Left ventricle myocardium superior (tissue), 1 donor: ENCODE data around the gene COL20A1. TPM values are rescaled to one million over a fixed set of nuclear protein-coding genes. Genes with fewer than 3 reads are reported as not detected.
A peak's percentile ranks its signal among the peaks of the same experiment; 100 is the strongest.

Experiments used
- ATAC-seq: fragments of 200-7000 bp; cut with Tn5 transposase; one replicate; pipeline ENCODE4 v1.9.1; 2020; ENCODE audit warnings: mild to moderate bottlenecking, moderate library complexity
- DNase-seq: peaks from one replicate; pipeline ENCODE4 v3.0.0-alpha.2; 2020
- intact Hi-C: fragments of 100-400 bp; cut with micrococcal nuclease; formaldehyde crosslinking; loops from one replicate; pipeline ENCODE4 v1.11.0; 2022
- total RNA-seq: library from RNA; stranded (reverse); fragmentation: NEBNext Ultra II Directional; extraction: Animal tissue kit (Norgen Biotek cat#: 25700); gene quantifications from one replicate; pipeline ENCODE4 v1.2.1, GENCODE V29; 2021
- donor health status: DM: no; HTN: yes; CAD: no; lungs with severe emphysema.

Gene COL20A1
- total RNA-seq, 1 donor from 2014 or later: not detected

DNA sequence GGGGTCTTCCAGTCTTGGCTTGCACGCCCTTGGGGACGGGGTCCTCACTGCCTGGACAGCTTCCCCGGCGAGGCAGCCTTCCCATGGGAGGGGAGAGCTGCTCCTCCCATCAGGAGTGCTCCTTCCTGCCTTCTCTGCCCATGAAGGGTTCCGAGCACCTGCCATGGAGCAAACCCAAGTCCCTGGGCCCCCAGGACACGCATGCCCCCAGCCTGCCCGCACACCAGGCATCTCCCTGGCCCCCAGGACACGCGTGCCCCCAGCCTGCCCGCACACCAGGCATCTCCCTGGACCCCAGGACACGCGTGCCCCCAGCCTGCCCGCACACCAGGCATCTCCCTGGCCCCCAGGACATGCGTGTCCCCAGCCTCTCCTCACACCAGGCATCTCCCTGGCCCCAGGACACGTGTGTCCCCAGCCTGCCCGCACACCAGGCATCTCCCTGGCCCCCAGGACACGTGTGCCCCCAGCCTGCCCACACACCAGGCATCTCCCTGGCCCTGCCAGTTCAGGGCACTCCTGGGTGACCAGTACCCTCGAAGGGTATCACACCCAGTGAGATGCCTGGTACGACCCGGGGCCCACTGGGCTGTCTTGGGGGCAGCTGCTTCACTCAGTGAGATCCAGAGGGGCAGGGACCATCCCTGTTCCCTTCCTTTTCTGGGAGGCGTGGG is 21.7 kb downstream of the COL20A1 start:
- ATAC-seq (no peak), DNase-seq (peak; percentile 18)
- intact Hi-C loops: no loop called here

DNA sequence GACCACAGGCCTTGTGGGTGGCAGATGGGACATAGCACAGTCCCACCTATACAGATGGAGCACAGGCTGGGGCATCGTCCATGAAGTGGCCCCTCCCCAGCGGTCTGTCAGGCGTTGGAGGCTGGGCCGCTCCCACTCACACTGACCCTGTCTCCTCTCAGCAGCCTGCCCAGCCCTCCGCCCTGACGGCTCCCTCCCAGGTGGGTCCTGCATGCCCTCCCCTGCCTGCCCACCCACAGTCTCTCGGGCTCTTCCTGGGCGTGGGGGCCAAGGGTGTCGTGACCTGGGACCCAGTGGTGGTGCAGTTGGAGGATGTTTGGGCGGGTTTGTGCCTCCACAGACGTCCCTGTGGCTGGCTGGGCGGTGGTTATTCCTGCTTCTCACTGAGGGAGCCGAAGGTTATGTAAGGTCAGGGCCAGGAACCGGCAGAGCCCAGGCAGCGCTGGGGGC is 22.3 kb downstream of the COL20A1 start:
- DNase-seq (no peak), ATAC-seq (peak; percentile 11)
- intact Hi-C loops: no loop called here

DNA sequence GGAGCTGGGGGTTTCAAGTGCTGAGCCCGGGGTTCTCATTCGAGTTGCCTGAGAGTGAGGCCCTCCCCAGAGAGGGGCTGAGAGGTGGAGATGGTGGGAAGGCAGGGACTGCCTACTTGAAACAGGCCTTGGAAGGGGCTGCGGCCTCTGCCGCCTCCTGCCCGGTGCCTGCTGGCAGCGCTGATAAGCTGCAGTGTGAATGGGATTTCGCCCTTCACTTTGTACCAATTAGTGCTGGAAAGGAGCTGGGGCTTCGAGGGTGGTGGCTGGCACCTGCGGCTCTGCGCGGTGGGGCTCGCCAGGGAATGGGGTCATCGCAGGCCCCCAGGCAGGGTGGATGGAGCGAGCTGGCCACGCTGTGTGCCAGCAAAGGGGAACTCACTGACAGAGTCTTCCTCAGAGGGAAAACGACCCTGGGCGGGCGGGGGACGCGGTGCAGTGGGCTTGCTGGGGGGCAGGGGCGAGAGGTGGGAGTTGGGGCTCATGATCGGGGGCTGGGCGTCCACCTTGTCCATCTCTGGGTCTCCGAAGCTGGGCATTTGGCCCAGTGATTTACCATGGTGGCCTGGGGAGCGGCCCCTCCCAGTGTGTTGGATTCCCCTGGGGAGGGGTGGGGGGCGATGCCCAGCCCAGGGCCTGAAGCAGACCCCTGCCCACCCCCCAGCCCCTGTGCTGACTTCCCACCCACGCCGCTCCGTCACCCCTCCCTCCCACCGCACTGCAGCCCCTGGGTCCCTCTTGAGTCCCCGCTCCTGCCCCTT is 22.9 kb downstream of the COL20A1 start:
- intact Hi-C loops: no loop called here
- DNase-seq (peak; percentile 29), ATAC-seq (peak; percentile 6)

DNA sequence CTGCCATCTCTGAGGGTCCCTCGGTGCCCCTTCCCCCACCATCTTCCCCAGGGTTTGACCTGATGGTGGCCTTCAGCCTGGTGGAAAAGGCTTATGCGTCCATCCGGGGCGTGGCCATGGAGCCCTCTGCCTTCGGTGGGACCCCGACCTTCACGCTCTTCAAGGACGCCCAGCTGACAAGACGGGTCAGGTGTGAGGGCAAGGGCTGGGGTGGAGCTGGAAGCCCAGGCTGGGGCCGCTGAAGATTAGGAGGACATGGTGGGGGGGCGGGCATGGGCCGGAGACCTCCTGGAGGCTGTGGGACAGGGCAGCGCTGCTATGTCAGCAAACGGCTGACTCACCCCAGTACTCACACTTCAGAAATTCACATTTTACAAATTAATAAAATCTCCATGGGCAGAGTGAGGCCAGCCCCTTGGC is 23.5 kb downstream of the COL20A1 start:
- DNase-seq (peak; percentile 17), ATAC-seq (no peak)
- intact Hi-C loops: no loop called here

DNA sequence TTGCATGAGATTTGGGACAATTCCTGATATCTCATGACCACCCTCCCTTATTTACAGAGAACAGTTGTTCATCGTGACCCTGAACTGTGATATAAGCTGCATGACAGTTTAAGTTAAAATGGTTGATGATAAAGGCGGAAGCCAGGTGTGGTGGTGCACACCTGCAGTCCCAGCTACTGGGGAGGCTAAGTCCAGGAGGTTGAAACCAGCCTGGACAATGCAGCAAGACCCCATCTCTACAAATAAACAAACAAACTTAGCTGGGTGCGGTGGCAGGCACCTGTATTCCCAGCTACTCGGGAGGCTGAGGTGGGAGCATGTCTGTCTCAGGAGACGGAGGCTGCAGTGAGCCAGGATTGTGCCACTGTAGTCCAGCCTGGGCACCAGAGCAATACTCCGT is 24.1 kb downstream of the COL20A1 start:
- ATAC-seq: no peak
- intact Hi-C loops: no loop called here

DNA sequence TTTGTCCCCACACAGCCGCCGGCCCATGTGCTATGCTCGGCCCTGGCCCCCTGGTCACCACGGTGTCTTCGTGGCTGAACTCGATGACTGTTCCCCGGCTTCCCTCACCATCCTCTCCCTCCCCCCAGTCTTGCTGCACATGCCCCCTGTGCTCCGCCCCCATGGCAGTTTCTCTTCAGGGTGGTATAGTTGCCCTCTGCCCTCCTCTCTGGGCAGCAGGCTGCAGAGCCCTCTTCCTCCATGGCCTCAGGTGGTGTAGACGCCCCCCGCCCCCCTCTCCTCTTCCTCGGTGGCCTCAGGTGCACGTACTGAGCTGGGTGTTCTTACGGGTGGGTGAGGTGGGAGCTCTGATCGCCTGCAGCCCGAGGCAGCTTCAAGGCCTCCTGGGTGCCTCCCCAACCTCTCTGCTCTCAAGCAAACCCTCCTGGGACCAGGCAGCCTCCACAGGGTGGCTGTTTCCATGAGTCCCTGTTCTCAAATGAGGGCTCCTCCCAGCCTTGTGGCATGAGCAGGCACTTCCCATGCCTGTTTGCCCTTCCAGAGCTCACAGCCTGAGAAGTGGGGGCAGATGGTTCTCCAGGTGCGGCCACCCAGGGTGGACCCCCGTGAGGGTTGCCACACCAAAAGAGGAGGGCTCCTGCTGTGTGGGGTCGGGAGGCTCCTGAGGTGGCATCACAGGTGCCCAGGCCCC is 24.8 kb downstream of the COL20A1 start:
- intact Hi-C loops: no loop called here
- ATAC-seq (no peak), DNase-seq (peak; percentile 16)

More for the DNA sequence above, 24.1 kb downstream of the COL20A1 start:
- no peak for DNase-seq

DNA sequence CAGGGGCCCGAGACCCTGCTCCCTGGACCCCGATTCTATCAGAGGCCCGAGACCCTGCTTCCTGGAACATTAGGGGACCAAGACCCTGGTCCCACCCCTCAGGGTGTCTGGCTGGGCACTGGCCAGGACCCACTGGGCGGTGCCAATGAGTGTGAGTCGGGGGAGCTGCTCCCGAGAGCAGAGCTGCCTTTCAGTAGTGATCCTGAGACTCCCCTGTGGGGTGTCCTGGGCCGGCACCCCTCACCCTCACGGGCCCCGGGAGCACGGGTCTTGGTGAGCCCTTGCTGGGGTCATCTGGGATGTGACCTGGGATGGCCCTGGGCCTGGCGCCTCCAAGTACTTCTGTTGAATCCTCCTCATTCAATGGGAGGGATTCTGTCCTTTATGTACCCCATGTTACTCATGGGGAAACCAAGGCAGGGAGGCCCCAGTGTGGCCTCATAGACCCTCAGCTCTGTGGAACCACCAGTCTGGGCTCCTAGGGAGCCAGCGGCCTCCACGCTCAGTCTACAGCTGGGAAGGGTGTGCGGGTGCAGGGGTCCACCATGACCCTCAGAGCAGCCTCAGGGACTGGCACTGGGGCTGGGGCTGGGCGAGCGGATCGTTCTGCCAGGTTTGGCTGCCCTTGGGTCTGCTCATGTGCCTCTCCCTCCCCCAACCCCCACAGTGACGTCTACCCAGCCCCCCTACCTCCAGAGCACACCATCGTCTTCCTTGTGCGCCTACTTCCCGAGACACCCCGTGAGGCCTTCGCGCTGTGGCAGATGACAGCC is 25.6 kb downstream of the COL20A1 start:
- DNase-seq (peak; percentile 20), ATAC-seq (no peak)
- intact Hi-C loops: no loop called here

DNA sequence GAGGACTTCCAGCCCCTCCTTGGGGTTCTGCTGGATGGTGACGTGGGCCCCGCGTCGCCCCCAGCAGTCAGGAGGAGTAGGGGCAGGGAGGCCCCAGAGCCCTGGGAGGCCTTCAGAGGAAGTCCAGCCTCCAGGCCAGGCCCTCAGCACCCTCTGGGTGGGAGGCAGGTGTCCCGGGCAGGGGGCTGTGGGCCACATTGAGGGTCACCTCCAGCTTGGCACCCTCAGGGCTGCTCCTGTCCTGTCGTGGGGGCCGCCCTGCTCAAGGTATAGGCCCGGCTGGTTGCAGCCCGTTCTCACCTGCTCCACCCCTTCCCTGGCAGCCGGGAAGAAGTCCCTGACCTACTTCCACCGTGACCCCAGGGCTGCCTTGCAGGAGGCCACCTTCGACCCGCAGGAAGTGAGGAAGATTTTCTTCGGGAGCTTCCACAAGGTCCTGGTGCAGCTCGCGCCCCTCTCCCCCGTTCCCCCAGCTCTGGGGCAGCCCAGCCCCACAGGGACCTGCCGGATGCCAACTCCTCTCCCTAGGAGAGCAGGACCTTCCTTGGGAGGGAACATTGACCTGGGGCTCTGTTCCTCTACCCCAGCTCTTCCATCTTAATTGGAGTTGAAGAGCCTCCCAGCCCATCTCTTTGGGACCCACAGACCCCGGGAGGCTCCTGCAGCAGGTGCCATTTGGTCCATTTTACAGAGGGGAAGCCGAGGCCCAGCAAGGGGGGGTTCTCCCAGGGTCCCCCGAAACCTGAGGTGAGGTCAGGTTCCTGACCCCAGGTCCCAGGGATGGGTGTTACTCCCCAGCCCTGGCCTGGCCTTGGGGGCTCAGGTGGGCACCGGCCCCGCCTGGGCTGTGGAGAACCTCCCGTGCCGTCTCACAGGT is 26.4 kb downstream of the COL20A1 start:
- intact Hi-C loops: no loop called here
- DNase-seq (peak; percentile 12), ATAC-seq (no peak)

DNA sequence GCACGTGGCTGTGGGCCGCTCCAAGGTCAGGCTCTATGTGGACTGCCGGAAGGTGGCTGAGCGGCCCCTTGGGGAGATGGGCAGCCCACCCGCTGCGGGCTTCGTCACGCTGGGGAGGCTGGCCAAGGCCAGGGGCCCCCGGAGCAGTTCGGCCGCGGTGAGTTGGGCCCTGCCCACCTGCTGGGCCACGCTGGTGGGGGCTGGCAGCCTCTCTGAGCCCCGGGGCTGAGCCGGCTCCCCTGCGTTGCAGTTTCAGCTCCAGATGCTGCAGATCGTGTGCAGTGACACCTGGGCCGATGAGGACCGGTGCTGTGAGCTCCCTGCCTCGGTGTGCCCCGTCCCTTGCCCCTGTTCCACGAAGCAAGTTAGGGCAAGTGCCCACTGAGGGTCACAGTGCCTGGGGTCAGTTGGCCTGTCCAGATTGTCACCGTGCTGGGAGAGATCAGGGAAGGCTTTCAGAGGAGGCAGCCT is 27.1 kb downstream of the COL20A1 start:
- intact Hi-C loops: no loop called here
- ATAC-seq: no peak
- DNase-seq: no peak

DNA sequence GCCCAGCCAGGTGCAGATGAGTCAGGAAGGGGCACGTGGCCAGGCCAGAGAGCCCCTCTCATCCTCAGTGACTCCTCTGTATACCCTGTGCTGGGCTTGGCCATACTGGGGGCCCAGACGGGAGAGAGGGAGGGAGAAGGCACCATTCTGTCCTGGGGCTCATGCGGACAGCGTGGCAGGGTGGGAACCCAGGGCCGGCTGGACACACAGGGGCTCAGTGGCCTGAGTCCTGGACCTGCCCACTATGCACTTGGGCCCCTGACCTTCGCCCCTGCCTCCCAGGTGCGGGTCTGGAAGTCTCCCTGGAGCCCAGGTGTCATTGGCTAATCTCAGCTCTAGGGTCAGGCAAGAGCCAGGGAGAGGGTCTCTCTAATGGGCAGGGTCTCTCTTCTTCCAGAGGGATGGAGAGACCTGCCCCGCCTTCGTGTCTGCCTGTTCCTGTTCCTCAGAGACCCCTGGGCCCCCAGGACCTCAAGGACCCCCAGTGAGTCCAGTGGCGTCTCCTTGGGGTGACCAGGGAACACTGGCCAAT is 27.7 kb downstream of the COL20A1 start:
- DNase-seq: peak; percentile 25
- intact Hi-C loops: no loop called here

DNA sequence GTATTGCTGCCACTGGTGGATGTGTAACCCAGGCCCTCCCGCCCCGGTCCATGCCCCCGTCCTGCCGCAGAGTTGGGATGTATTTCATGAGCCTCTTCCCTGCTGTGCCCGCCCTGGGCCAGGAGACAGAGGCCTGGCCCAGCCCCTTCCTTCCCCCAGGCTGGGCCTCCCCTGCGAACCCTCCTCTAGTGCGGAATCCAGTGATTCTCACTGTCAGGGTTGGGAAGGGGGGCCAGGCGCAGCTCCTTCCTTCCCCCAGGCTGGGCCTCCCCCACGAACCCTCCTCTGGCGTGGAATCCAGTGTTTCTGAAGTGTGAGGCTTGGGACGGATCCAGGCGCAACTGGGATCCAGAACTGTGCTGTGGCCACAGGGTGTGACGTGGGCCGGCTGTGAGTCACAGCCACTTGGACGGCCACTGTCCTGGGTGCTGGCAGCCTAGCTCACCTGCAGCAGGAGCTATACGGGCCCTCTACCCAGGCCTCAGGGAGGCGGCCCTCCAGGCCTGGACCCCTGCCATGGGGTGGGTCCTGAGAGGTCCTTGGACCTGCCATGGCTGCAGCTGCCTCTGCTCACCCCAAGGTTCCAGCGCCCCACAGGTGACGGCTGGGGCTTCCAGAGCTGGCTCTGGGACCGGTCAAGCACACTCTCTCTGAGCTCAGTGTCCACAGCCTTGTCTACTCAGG is 28.3 kb downstream of the COL20A1 start:
- intact Hi-C loops: no loop called here
- peak; percentile 86 for DNase-seq

More for the DNA sequence above, 27.7 kb downstream of the COL20A1 start:
- no peak for ATAC-seq

DNA sequence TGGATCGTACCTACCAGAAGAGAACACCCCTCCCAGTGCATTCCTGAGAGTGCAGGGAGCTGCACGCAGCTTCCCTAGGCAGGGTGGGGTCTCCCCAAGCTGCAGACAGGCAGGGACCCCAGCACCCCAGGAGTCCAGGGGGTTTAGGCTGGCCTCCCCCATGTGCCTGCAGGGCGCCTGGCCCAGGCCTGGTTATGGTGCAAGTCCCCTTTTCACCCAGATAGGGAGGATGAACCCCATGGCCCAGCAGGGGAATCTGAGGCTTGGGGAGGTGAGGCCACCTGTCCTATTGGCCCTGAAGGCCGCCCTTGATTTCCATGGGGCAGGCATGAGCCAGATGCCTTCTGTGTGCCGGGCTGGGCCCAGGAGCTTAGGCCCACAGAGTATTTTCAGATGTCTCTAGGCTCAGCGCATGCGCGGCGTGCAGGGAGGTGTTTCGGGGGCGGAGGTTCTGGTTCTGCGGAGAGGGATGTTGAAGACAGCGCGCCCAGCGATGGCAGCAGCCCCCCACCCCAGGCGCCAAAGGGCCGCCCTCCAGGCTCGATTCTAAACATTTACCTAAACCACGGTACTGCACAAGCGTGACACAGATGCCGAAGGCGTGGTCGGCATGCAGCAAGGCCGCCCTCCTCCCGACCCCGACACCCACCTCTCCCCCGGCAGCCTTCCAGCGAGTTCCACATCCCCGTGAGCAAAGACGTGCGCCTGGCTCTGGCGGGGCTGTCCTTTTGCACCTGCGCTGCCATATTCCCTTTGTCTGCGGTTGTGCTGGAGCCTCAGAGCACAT is 29.4 kb downstream of the COL20A1 start:
- intact Hi-C loops: no loop called here
- DNase-seq: peak; percentile 25
- no peak for ATAC-seq

More for the DNA sequence above, 28.3 kb downstream of the COL20A1 start:
- peak; percentile 91 for ATAC-seq

DNA sequence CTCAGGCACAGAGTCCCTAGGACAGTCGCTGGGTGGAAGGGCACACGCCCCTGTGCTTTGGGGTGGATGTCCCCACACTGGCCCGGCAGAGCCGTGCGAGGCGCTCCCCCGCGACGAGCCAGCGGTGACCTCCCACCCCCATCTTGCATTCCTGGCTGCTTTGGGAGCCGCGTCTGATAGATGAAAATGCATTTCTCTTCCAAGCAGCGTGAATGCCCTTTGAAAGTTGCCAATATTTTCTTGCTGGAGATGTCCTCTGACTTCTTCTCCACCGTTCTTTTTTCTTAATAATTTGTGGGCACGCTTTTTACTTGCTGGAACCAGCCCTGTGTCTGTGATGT is 29.9 kb downstream of the COL20A1 start:
- ATAC-seq (no peak), DNase-seq (peak; percentile 15)
- intact Hi-C loops: no loop called here

DNA sequence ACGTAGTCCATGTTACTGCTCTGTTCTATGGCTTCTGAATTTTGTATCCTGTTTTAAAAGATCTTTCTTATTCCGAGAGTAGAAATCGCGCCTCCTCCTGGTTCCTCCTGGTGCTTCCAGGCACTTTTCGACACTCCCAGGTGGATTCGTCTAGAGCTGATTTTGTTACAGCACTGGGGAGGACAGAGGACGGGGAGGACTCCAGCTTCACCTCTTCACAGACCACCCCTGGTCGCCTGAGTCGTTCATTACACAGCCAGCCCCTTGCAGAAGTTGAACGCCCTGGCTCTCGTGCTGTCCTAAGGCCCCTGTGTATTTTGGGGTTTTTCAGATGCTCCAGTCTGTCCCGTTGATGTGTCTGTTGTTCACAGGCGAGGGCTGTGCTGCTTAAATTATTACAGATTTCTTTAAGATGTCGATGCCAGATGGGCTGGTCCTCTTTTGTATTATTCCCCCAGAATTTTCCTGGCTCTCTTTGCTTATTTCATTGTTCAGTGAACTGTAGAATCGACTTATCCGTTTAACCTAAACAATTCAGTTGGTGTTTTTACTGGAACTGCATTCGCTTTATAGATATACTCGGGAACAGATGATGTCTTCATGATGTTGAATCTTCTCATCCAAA is 30.5 kb downstream of the COL20A1 start:
- DNase-seq: no peak
- ATAC-seq: no peak
- intact Hi-C loops: no loop called here

DNA sequence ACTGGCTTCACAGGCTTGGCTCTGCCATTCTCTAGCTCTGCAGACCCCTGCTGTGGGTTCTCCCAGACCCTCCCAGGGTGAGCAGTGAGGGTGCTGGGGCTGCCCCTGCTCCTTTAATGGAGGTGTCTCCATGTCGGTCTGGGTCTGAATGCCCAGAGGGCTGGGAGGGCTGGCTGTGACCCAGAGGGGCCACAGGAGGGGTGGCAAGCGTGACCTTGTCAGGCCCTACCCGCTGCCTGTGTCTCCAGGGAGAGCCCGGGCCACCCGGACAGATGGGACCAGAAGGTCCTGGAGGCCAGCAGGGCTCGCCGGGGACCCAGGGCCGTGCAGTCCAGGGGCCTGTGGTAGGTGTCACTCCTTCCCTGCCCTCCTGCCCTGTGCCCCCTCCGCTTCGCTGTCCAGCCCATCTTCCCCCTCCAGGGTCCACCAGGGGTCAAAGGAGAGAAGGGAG is 32.1 kb downstream of the COL20A1 start:
- intact Hi-C loops: no loop called here
- peak; percentile 19 for DNase-seq
- no peak for ATAC-seq

DNA sequence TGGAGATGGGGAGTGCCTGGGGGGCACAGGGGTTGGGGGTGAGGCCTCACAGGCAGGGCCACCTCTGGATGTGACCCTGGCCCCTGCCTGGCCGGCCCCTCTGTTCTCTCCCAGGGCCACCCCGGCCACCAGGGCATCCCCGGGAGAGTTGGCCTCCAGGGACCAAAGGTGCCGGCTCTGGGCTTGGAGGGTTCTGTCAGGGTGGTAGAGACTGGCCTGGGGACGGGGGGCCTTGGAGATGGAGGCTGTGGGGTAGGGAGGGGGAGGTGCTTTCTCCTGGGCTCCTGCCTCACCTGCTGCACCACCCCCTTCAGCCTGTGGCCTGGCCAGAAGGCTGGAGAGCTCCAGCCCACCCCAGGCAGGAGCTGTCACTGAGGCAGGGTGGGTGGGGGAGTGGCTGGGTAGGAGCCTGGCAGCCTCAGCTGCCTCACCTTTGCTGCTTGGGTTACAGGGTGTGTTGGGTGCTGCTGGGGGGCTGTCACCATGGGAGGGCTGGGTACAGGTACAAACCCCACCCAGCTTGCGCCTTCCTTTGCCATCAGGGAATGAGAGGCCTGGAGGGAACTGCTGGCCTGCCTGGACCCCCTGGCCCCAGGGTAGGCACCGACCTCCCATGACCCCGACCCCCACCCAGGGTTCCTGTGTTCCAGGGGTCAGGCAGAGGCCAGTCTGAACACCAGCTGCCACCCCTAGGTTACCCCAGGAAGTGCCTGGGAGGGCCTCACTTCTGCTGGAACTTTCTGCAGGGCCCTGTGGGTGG is 32.7 kb downstream of the COL20A1 start:
- ATAC-seq (no peak), DNase-seq (no peak)
- intact Hi-C loops: no loop called here
